Suppressor macrophage (primary cell): Measurements from ENCODE around the gene SMIM7.

ENCODE experiments used
- DNase-seq, 4 experiments: peaks; one replicate each; pipeline ENCODE4 v3.0.0-alpha.2; 2020 to 2022

SMIM7 gene

GRCh38 chr19:16621165-16621800 lies 38.7 kb downstream of the SMIM7 start:
- no peak for DNase-seq

GRCh38 chr19:16620584-16620983 lies 39.4 kb downstream of the SMIM7 start:
- DNase-seq = no peak

- no peak for DNase-seq
These were observed 39.9 kb downstream of the SMIM7 start for GRCh38 chr19:16620018-16620417.

GRCh38 chr19:16619457-16619856 lies 40.5 kb downstream of the SMIM7 start:
- no peak for DNase-seq

- DNase-seq = no peak
These were observed 41.7 kb downstream of the SMIM7 start for GRCh38 chr19:16618248-16618647.

- DNase-seq = peak in 2 of 4 experiments; percentile 6 to 13
These were observed 44.1 kb downstream of the SMIM7 start for GRCh38 chr19:16615808-16616207.

- no peak for DNase-seq
These were observed 45.0 kb downstream of the SMIM7 start for GRCh38 chr19:16614941-16615340.

GRCh38 chr19:16613841-16614240 lies 46.1 kb downstream of the SMIM7 start:
- DNase-seq = no peak

GRCh38 chr19:16612636-16613035 lies 47.3 kb downstream of the SMIM7 start:
- DNase-seq = peak; percentile 22 to 60 (median 48)

GRCh38 chr19:16611121-16611520 lies 48.8 kb downstream of the SMIM7 start:
- DNase-seq = no peak

- no peak for DNase-seq
These were observed 50.3 kb downstream of the SMIM7 start for GRCh38 chr19:16609511-16610200.

GRCh38 chr19:16608290-16608739 lies 51.6 kb downstream of the SMIM7 start:
- DNase-seq = peak; percentile 63 to 84 (median 70)

GRCh38 chr19:16607819-16608218 lies 52.1 kb downstream of the SMIM7 start:
- no peak for DNase-seq

GRCh38 chr19:16605553-16605994 lies 54.4 kb downstream of the SMIM7 start:
- no peak for DNase-seq

GRCh38 chr19:16605115-16605514 lies 54.8 kb downstream of the SMIM7 start:
- DNase-seq = no peak

GRCh38 chr19:16604615-16605014 lies 55.3 kb downstream of the SMIM7 start:
- DNase-seq = no peak

GRCh38 chr19:16603090-16603489 lies 56.9 kb downstream of the SMIM7 start:
- no peak for DNase-seq

GRCh38 chr19:16601378-16602052 lies 58.4 kb downstream of the SMIM7 start:
- DNase-seq = no peak

GRCh38 chr19:16600824-16601223 lies 59.1 kb downstream of the SMIM7 start:
- no peak for DNase-seq

GRCh38 chr19:16599655-16600346 lies 60.1 kb downstream of the SMIM7 start:
- no peak for DNase-seq

- no peak for DNase-seq
These were observed 61.1 kb downstream of the SMIM7 start for GRCh38 chr19:16598848-16599247.

- no peak for DNase-seq
These were observed 63.5 kb downstream of the SMIM7 start for GRCh38 chr19:16596399-16596798.
